ENCODE data around the gene PKD1L1.

DNA sequence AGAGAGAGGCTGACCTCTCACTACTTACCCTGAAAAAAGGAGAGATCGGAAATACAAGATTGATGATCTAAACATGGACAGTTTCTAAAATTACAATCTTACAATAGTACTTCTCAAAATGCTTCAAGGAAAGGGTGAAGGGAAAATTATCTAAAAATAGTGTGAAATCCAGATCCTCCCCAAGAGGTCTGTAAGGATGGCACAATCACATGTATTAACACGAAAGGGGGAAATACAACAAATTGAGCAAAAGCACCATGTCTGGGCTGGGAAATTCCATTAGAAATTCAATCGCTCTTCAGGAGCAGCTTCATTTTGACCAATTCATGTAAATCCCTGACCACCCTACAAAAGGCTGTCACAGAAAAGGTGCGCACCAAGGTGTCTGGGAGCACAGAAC lies 67.0 kb downstream of the PKD1L1 start:
- no peak for TF ChIP-seq GLIS3 (CRISPR knock-in tag; IDR thresholded peaks at IDR 0.05)
- no peak for TF ChIP-seq ISL1 (CRISPR knock-in tag; IDR thresholded peaks at IDR 0.05)
- TF ChIP-seq ZFP30 (CRISPR knock-in tag; IDR thresholded peaks at IDR 0.05) = no peak
- TF ChIP-seq ZNF70 (CRISPR knock-in tag; IDR thresholded peaks at IDR 0.05) = no peak
- TF ChIP-seq, protein P1, sequence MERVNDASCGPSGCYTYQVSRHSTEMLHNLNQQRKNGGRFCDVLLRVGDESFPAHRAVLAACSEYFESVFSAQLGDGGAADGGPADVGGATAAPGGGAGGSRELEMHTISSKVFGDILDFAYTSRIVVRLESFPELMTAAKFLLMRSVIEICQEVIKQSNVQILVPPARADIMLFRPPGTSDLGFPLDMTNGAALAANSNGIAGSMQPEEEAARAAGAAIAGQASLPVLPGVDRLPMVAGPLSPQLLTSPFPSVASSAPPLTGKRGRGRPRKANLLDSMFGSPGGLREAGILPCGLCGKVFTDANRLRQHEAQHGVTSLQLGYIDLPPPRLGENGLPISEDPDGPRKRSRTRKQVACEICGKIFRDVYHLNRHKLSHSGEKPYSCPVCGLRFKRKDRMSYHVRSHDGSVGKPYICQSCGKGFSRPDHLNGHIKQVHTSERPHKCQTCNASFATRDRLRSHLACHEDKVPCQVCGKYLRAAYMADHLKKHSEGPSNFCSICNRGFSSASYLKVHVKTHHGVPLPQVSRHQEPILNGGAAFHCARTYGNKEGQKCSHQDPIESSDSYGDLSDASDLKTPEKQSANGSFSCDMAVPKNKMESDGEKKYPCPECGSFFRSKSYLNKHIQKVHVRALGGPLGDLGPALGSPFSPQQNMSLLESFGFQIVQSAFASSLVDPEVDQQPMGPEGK (CRISPR knock-in tag; IDR thresholded peaks at IDR 0.05; ENCODE audit: borderline replicate concordance) = no peak
- no peak for TF ChIP-seq TOX (CRISPR knock-in tag; IDR thresholded peaks at IDR 0.05; ENCODE audit: borderline replicate concordance)
- TF ChIP-seq ZC3H10 (CRISPR knock-in tag; IDR thresholded peaks at IDR 0.05) = no peak
- TF ChIP-seq, protein P2, sequence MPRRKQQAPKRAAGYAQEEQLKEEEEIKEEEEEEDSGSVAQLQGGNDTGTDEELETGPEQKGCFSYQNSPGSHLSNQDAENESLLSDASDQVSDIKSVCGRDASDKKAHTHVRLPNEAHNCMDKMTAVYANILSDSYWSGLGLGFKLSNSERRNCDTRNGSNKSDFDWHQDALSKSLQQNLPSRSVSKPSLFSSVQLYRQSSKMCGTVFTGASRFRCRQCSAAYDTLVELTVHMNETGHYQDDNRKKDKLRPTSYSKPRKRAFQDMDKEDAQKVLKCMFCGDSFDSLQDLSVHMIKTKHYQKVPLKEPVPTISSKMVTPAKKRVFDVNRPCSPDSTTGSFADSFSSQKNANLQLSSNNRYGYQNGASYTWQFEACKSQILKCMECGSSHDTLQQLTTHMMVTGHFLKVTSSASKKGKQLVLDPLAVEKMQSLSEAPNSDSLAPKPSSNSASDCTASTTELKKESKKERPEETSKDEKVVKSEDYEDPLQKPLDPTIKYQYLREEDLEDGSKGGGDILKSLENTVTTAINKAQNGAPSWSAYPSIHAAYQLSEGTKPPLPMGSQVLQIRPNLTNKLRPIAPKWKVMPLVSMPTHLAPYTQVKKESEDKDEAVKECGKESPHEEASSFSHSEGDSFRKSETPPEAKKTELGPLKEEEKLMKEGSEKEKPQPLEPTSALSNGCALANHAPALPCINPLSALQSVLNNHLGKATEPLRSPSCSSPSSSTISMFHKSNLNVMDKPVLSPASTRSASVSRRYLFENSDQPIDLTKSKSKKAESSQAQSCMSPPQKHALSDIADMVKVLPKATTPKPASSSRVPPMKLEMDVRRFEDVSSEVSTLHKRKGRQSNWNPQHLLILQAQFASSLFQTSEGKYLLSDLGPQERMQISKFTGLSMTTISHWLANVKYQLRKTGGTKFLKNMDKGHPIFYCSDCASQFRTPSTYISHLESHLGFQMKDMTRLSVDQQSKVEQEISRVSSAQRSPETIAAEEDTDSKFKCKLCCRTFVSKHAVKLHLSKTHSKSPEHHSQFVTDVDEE (CRISPR knock-in tag; IDR thresholded peaks at IDR 0.05) = no peak
- no peak for TF ChIP-seq ZFP3 (CRISPR knock-in tag; IDR thresholded peaks at IDR 0.05)
